K562 (cell line): ENCODE data around the gene YBX1. TPM values are rescaled to one million over a fixed set of nuclear protein-coding genes. Genes with fewer than 3 reads are reported as not detected.

Experiments used
- CHD2 ChIP-seq: IDR thresholded peaks from 2 replicates; pipeline ENCODE4 v1.6.1; 2011; ENCODE audit warnings: low read depth, low read length
- FOSL1 ChIP-seq: fragments of 200-800 bp; sonication (Bioruptor generic); conservative IDR thresholded peaks from 2 replicates; pipeline ENCODE4 v1.6.1; 2016; ENCODE audit warnings: missing genetic modification characterization, missing compliant biosample characterization
- HDAC6 ChIP-seq: IDR thresholded peaks from 2 replicates; pipeline ENCODE4 v1.6.1; 2012; ENCODE audit warnings: low read depth, mild to moderate bottlenecking, control low read depth, inconsistent platforms, low read length, moderate library complexity
- MCM2 ChIP-seq: fragments of 450-650 bp; IDR thresholded peaks from 2 replicates; pipeline ENCODE4 v1.6.1; 2017; ENCODE audit warnings: low read depth, mild to moderate bottlenecking
- MIER1 ChIP-seq: fragments of 450-650 bp; IDR thresholded peaks from 2 replicates; pipeline ENCODE4 v1.6.1; 2016; ENCODE audit warnings: antibody characterized with exemption, mild to moderate bottlenecking, low read depth
- MXD1 ChIP-seq: fragments of 250-450 bp; sonication (Bioruptor Pico); IDR thresholded peaks from 2 replicates; pipeline ENCODE4 v1.8.0; 2021; ENCODE audit warnings: borderline replicate concordance, mild to moderate bottlenecking, moderate library complexity; ENCODE audit not compliant: poor library complexity, severe bottlenecking
- RFX1 ChIP-seq: fragments of 450-650 bp; IDR thresholded peaks from 2 replicates; pipeline ENCODE4 v1.6.1; 2016; ENCODE audit warnings: mild to moderate bottlenecking, moderate library complexity
- RUNX1 ChIP-seq: sonication (generic); IDR thresholded peaks from 2 replicates; pipeline ENCODE4 v1.6.1; 2016; ENCODE audit warnings: antibody characterized with exemption, low read depth
- THAP7 ChIP-seq: fragments of 250-450 bp; sonication (Bioruptor Pico); IDR thresholded peaks from 2 replicates; pipeline ENCODE4 v1.5.0; 2021
- TOE1 ChIP-seq, 2 experiments: fragments of 450-650 bp in 1 of 2; sonication (generic) in 1 of 2; formaldehyde crosslinking in 1 of 2; IDR thresholded peaks; 2 replicates each; pipeline versions ENCODE4 v1.7.1 to v1.8.0; 2016 to 2022; ENCODE audit warnings: borderline replicate concordance in 2 of 2, mild to moderate bottlenecking in 2 of 2, antibody characterized with exemption in 1 of 2, inconsistent platforms in 1 of 2, low read depth in 1 of 2, missing genetic modification reagents in 1 of 2, moderate library complexity in 1 of 2
- ZNF121 ChIP-seq: sonication (generic); formaldehyde crosslinking; conservative IDR thresholded peaks from 2 replicates; pipeline ENCODE4 v1.8.0; 2022; ENCODE audit warnings: missing genetic modification reagents
- ZNF79 ChIP-seq: fragments of 250-450 bp; sonication (Bioruptor Pico); IDR thresholded peaks from 2 replicates; pipeline ENCODE4 v1.4.0; 2020; ENCODE audit warnings: low read depth, mild to moderate bottlenecking, moderate library complexity
- polyA plus RNA-seq, 8 experiments: library from polyadenylated mRNA; depleted of rRNA in 4 of 8; stranded (reverse) in 5 of 8; unstranded in 3 of 8; fragments of >200 nt; fragmentation: Nextera tagmentation in 2 of 8; fragmentation: Illumina TruSeq in 1 of 8; extraction: Ambion mirVana in 2 of 8; extraction: Trizol in 1 of 8; gene quantifications; 2 replicates each; pipeline versions ENCODE4 v1.2.1 to v1.2.3, GENCODE V29; 2011 to 2014; ENCODE audit warnings: inconsistent platforms in 1 of 8, missing spikeins in 1 of 8
- total RNA-seq, 7 experiments: library from RNA; depleted of rRNA in 6 of 7; stranded (reverse); fragments of >200 nt in 6 of 7; fragmentation: Illumina TruSeq in 2 of 7; extraction: Trizol in 2 of 7; gene quantifications; 2 replicates each; pipeline versions ENCODE4 v1.2.1 to v1.2.3, GENCODE V29; 2011 to 2021; ENCODE audit warnings: low replicate concordance in 1 of 7
- TF ChIP-seq, protein P1 (sequence below): fragments of 250-450 bp; sonication (Bioruptor Pico); IDR thresholded peaks from 2 replicates; pipeline ENCODE4 v1.9.0; 2021; ENCODE audit warnings: mild to moderate bottlenecking

Gene YBX1
- total and polyA plus RNA-seq, 9 of the 15 experiments (the other 6 are each of a cell fraction or from before 2014, with no cell fraction given) = 363 to 1,955 (median 1,216) TPM

GRCh38 chr1:42682739-42683531 lies 717 bp downstream of the YBX1 start (continued):
- TF ChIP-seq RUNX1 = no peak
- TF ChIP-seq ZNF121 (CRISPR knock-in tag) = no peak
- peak; percentile 95 for TF ChIP-seq MXD1
- TF ChIP-seq HDAC6 = no peak
- no peak for TF ChIP-seq ZNF79
- TF ChIP-seq, protein P1, sequence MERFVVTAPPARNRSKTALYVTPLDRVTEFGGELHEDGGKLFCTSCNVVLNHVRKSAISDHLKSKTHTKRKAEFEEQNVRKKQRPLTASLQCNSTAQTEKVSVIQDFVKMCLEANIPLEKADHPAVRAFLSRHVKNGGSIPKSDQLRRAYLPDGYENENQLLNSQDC (CRISPR knock-in tag) = peak; percentile 8; the same call in 1 of the 2 replicates
- TF ChIP-seq TOE1 (IDR thresholded peaks at IDR 0.05; ENCODE audit: borderline replicate concordance) = no peak
- 0 out of 2 replicates have a peak, but pooled peaks have one; percentile 12 for TF ChIP-seq TOE1 (CRISPR knock-in tag; IDR thresholded peaks at IDR 0.05; ENCODE audit: borderline replicate concordance, low read depth)
- no peak for TF ChIP-seq MIER1
- TF ChIP-seq RFX1 = no peak
- TF ChIP-seq CHD2 = no peak
- TF ChIP-seq THAP7 (CRISPR knock-in tag) = no peak
- no peak for TF ChIP-seq MCM2
- TF ChIP-seq FOSL1 (tag) = 0 out of 2 replicates have a peak, but pooled peaks have one; percentile 4
